Fibroblast of lung (primary cell): ENCODE data around the gene WNK3.

Experiments
- CTCF ChIP-seq, 2 donors: IDR thresholded peaks in 1 of 2; conservative IDR thresholded peaks in 1 of 2; 1 replicate in 1 of 2; 2 replicates in 1 of 2; pipeline ENCODE4 v1.5.1; 2011 to 2012; ENCODE audit warnings: low read length in 2 of 2, control low read depth in 1 of 2, inconsistent platforms in 1 of 2, low read depth in 1 of 2, mild to moderate bottlenecking in 1 of 2
- EZH2 ChIP-seq: IDR thresholded peaks from 2 replicates; pipeline ENCODE4 v1.5.1; 2012; ENCODE audit warnings: low read length, control low read depth, mild to moderate bottlenecking; ENCODE audit errors: missing control alignments

DNA sequence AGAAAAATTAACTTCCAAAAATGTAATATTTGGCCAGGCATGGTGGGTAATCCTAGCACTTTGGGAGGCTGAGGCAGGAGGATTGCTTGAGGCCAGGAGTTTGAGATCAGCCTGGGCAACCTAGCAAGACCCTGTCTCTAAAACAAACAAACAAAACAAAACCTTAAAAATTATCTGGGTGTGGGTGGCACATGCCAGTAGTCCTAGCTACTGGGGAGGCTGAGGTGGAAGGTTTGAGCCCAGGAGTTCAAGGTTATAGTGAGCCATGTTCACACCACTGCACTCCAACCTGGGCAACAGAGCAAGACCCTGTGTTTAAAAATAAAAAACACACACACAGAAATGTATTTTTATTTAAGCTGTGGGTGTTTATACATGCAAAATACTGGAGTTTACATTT, 186.8 kb downstream of the WNK3 start:
- TF ChIP-seq CTCF (conservative IDR thresholded peaks at IDR 0.05 in 1 of 2, IDR thresholded peaks at IDR 0.05 in 1 of 2; ENCODE audit: low read depth in 1 of 2, low read length in 2 of 2) (no peak), EZH2 (no peak)
